ENCODE results near the gene KLHL2. TPM values are rescaled to one million over a fixed set of nuclear protein-coding genes. Genes with fewer than 3 reads are reported as not detected.
A peak's percentile ranks its signal among the peaks of the same experiment; 100 is the strongest.
"Not testable (repeated sequence)": the region's sequence is repeated elsewhere in the genome, so short reads cannot be mapped to it uniquely, and the experiment has no call there.

The KLHL2 gene
- total RNA-seq, 2 donors from 2014 or later: 25.4 to 27.3 TPM

- H3K4me3 Mint-ChIP-seq: no peak overlapping the region
- no peaks in the 10 kb centered on the region for H3K27me3 Mint-ChIP-seq
- H3K27ac Mint-ChIP-seq: no peak overlapping the region
- no peak for ATAC-seq (replicated peaks)
- peaks cover 40% of the 10 kb centered on the region for H3K4me1 Mint-ChIP-seq
- H3K36me3 Mint-ChIP-seq (ENCODE audit: low read depth): no peaks in the 10 kb centered on the region
- no peaks in the 10 kb centered on the region for H3K9me3 Mint-ChIP-seq
Observed at GRCh38 chr4:165328708-165329107, 121.3 kb downstream of the KLHL2 start.

GRCh38 chr4:165330071-165330470, 122.7 kb downstream of the KLHL2 start:
- Mint-ChIP-seq H3K4me1 (peaks cover 43% of the 10 kb centered on the region), H3K27me3 (no peaks in the 10 kb centered on the region), H3K9me3 (no peaks in the 10 kb centered on the region), H3K27ac (peak overlapping the region; percentile 95), H3K4me3 (no peak overlapping the region), H3K36me3 (ENCODE audit: low read depth) (no peaks in the 10 kb centered on the region)
- ATAC-seq (replicated peaks): no peak

- no peaks in the 10 kb centered on the region for H3K27me3 Mint-ChIP-seq
- peak overlapping the region; percentile 95 for H3K27ac Mint-ChIP-seq
- ATAC-seq (replicated peaks): no peak
- peaks cover 44% of the 10 kb centered on the region for H3K4me1 Mint-ChIP-seq
- no peaks in the 10 kb centered on the region for H3K36me3 Mint-ChIP-seq (ENCODE audit: low read depth)
- no peaks in the 10 kb centered on the region for H3K9me3 Mint-ChIP-seq
- no peak overlapping the region for H3K4me3 Mint-ChIP-seq
Observed at GRCh38 chr4:165330666-165331065, 123.3 kb downstream of the KLHL2 start.

GRCh38 chr4:165331359-165331758, 124.0 kb downstream of the KLHL2 start:
- Mint-ChIP-seq H3K4me3 (no peak overlapping the region), H3K27ac (peak overlapping the region; percentile 95), H3K27me3 (no peaks in the 10 kb centered on the region), H3K9me3 (no peaks in the 10 kb centered on the region), H3K36me3 (ENCODE audit: low read depth) (peaks cover 3% of the 10 kb centered on the region), H3K4me1 (peaks cover 37% of the 10 kb centered on the region)
- peak; percentile 11 for ATAC-seq (replicated peaks)

GRCh38 chr4:165331823-165332222, 124.5 kb downstream of the KLHL2 start:
- ATAC-seq (replicated peaks): no peak
- H3K4me1 Mint-ChIP-seq: peaks cover 36% of the 10 kb centered on the region
- H3K36me3 Mint-ChIP-seq (ENCODE audit: low read depth): peaks cover 7% of the 10 kb centered on the region
- peak overlapping the region; percentile 95 for H3K27ac Mint-ChIP-seq
- no peaks in the 10 kb centered on the region for H3K27me3 Mint-ChIP-seq
- H3K4me3 Mint-ChIP-seq: no peak overlapping the region
- no peaks in the 10 kb centered on the region for H3K9me3 Mint-ChIP-seq

GRCh38 chr4:165332502-165332901, 125.1 kb downstream of the KLHL2 start:
- H3K36me3 Mint-ChIP-seq (ENCODE audit: low read depth): peaks cover 14% of the 10 kb centered on the region
- H3K4me3 Mint-ChIP-seq: no peak overlapping the region
- H3K9me3 Mint-ChIP-seq: no peaks in the 10 kb centered on the region
- peaks cover 36% of the 10 kb centered on the region for H3K4me1 Mint-ChIP-seq
- H3K27ac Mint-ChIP-seq: peak overlapping the region; percentile 95
- no peaks in the 10 kb centered on the region for H3K27me3 Mint-ChIP-seq
- no peak for ATAC-seq (replicated peaks)

- H3K4me1 Mint-ChIP-seq: peaks cover 36% of the 10 kb centered on the region
- H3K36me3 Mint-ChIP-seq (ENCODE audit: low read depth): peaks cover 41% of the 10 kb centered on the region
- H3K27me3 Mint-ChIP-seq: no peaks in the 10 kb centered on the region
- H3K9me3 Mint-ChIP-seq: no peaks in the 10 kb centered on the region
- H3K27ac Mint-ChIP-seq: peak overlapping the region; percentile 71
- no peak for ATAC-seq (replicated peaks)
- no peak overlapping the region for H3K4me3 Mint-ChIP-seq
Observed at GRCh38 chr4:165335163-165335703, 127.9 kb downstream of the KLHL2 start.

GRCh38 chr4:165336743-165337142, 129.4 kb downstream of the KLHL2 start:
- peaks cover 56% of the 10 kb centered on the region for H3K36me3 Mint-ChIP-seq (ENCODE audit: low read depth)
- no peaks in the 10 kb centered on the region for H3K9me3 Mint-ChIP-seq
- no peak overlapping the region for H3K4me3 Mint-ChIP-seq
- ATAC-seq (replicated peaks): no peak
- H3K4me1 Mint-ChIP-seq: peaks cover 20% of the 10 kb centered on the region
- H3K27ac Mint-ChIP-seq: no peak overlapping the region
- H3K27me3 Mint-ChIP-seq: no peaks in the 10 kb centered on the region

- ATAC-seq (replicated peaks); H3K4me3 Mint-ChIP-seq; H3K9me3 Mint-ChIP-seq; H3K4me1 Mint-ChIP-seq; H3K27me3 Mint-ChIP-seq; H3K27ac Mint-ChIP-seq: not testable (repeated sequence)
- peaks cover 62% of the 10 kb centered on the region for H3K36me3 Mint-ChIP-seq (ENCODE audit: low read depth)
Observed at GRCh38 chr4:165342340-165342739, 135.0 kb downstream of the KLHL2 start.

GRCh38 chr4:165343353-165344191, 136.2 kb downstream of the KLHL2 start:
- no peak overlapping the region for H3K27ac Mint-ChIP-seq
- H3K36me3 Mint-ChIP-seq (ENCODE audit: low read depth): peaks cover 50% of the 10 kb centered on the region
- no peaks in the 10 kb centered on the region for H3K4me1 Mint-ChIP-seq
- no peaks in the 10 kb centered on the region for H3K9me3 Mint-ChIP-seq
- ATAC-seq (replicated peaks): no peak
- no peaks in the 10 kb centered on the region for H3K27me3 Mint-ChIP-seq
- H3K4me3 Mint-ChIP-seq: no peak overlapping the region

GRCh38 chr4:165345666-165346417, 138.5 kb downstream of the KLHL2 start:
- Mint-ChIP-seq H3K27me3 (peaks cover 3% of the 10 kb centered on the region), H3K4me3 (no peak overlapping the region), H3K36me3 (ENCODE audit: low read depth) (peaks cover 27% of the 10 kb centered on the region), H3K9me3 (no peaks in the 10 kb centered on the region), H3K27ac (peak overlapping the region; percentile 27), H3K4me1 (no peaks in the 10 kb centered on the region)
- no peak for ATAC-seq (replicated peaks)

- Mint-ChIP-seq H3K27ac (no peak overlapping the region), H3K36me3 (ENCODE audit: low read depth) (peaks cover 10% of the 10 kb centered on the region), H3K4me1 (no peaks in the 10 kb centered on the region), H3K9me3 (no peaks in the 10 kb centered on the region), H3K27me3 (peaks cover 10% of the 10 kb centered on the region), H3K4me3 (no peak overlapping the region)
- ATAC-seq (replicated peaks): no peak
Observed at GRCh38 chr4:165347647-165348569, 140.5 kb downstream of the KLHL2 start.

GRCh38 chr4:165351359-165352130, 144.2 kb downstream of the KLHL2 start:
- Mint-ChIP-seq H3K27me3 (peaks cover 19% of the 10 kb centered on the region), H3K36me3 (ENCODE audit: low read depth) (no peaks in the 10 kb centered on the region), H3K27ac (no peak overlapping the region), H3K4me1 (no peaks in the 10 kb centered on the region), H3K4me3 (no peak overlapping the region), H3K9me3 (no peaks in the 10 kb centered on the region)
- no peak for ATAC-seq (replicated peaks)

All from activated T-helper 17 cell treated with anti-CD3 and anti-CD28 coated beads, Interleukin-2, amount 50 U/mL, for 72 hours (primary cell).